Raji (cell line): ENCODE results near the gene MCC.

Experiments used
- POLR2A ChIP-seq: IDR thresholded peaks from 2 replicates; pipeline ENCODE4 v1.6.1; 2011; ENCODE audit warnings: low read depth, low read length, control low read depth; ENCODE audit not compliant: insufficient read depth

Gene MCC

GRCh38 chr5:113128641-113129330 lies 359.5 kb downstream of the MCC start:
- no peak for TF ChIP-seq POLR2A

- no peak for TF ChIP-seq POLR2A
Measured at GRCh38 chr5:113128082-113128481, 360.2 kb downstream of the MCC start.

GRCh38 chr5:113127021-113127420 lies 361.2 kb downstream of the MCC start:
- TF ChIP-seq POLR2A, result no peak

GRCh38 chr5:113125371-113125770 lies 362.9 kb downstream of the MCC start:
- TF ChIP-seq POLR2A, result no peak

GRCh38 chr5:113124914-113125313 lies 363.3 kb downstream of the MCC start:
- no peak for TF ChIP-seq POLR2A

GRCh38 chr5:113124265-113124664 lies 364.0 kb downstream of the MCC start:
- no peak for TF ChIP-seq POLR2A

GRCh38 chr5:113123618-113124017 lies 364.6 kb downstream of the MCC start:
- TF ChIP-seq POLR2A, result no peak

GRCh38 chr5:113122053-113122452 lies 366.2 kb downstream of the MCC start:
- TF ChIP-seq POLR2A, result no peak

- no peak for TF ChIP-seq POLR2A
Measured at GRCh38 chr5:113119246-113119924, 368.9 kb downstream of the MCC start.

GRCh38 chr5:113118765-113119164 lies 369.5 kb downstream of the MCC start:
- TF ChIP-seq POLR2A, result no peak

- TF ChIP-seq POLR2A, result no peak
Measured at GRCh38 chr5:113118298-113118697, 370.0 kb downstream of the MCC start.

- no peak for TF ChIP-seq POLR2A
Measured at GRCh38 chr5:113117543-113118115, 370.6 kb downstream of the MCC start.

- TF ChIP-seq POLR2A, result no peak
Measured at GRCh38 chr5:113115956-113116355, 372.3 kb downstream of the MCC start.

GRCh38 chr5:113115061-113115460 lies 373.2 kb downstream of the MCC start:
- TF ChIP-seq POLR2A, result no peak

GRCh38 chr5:113114559-113114958 lies 373.7 kb downstream of the MCC start:
- no peak for TF ChIP-seq POLR2A

- no peak for TF ChIP-seq POLR2A
Measured at GRCh38 chr5:113112435-113112834, 375.8 kb downstream of the MCC start.
